Adrenal gland (tissue), 12 donors: ENCODE data around the gene RASGRF2. TPM values are rescaled to one million over a fixed set of nuclear protein-coding genes. Genes with fewer than 3 reads are reported as not detected.

Experiments used
- DNase-seq, 7 donors: peaks; one replicate each; pipeline ENCODE4 v3.0.0-alpha.2; 2019 to 2020
- H3K27ac ChIP-seq, 5 donors: fragments of 200-600 bp; sonication (generic) in 4 of 5; 1 replicate in 3 of 5; 2 replicates in 2 of 5; pipeline versions ENCODE4 v1.5.1 to v1.8.0; 2016 to 2020; ENCODE audit warnings: mild to moderate bottlenecking in 1 of 5
- H3K27me3 ChIP-seq: fragments of 200-600 bp; 2 replicates; pipeline ENCODE4 v1.8.0; 2021
- H3K36me3 ChIP-seq, 2 donors: fragments of 200-600 bp; replicated peaks in 1 of 2; 1 replicate in 1 of 2; 2 replicates in 1 of 2; pipeline versions ENCODE4 v1.5.1 to v1.8.0; 2018 to 2022
- H3K4me1 ChIP-seq, 2 donors: fragments of 200-600 bp; replicated peaks in 1 of 2; 1 replicate in 1 of 2; 2 replicates in 1 of 2; pipeline versions ENCODE4 v1.5.1 to v1.8.0; 2018 to 2021
- H3K4me3 ChIP-seq, 4 donors: fragments of 200-600 bp; sonication (generic) in 3 of 4; one replicate each; pipeline ENCODE4 v1.5.1; 2016 to 2018
- H3K9me3 ChIP-seq, 3 donors: fragments of 200-600 bp; sonication (generic) in 1 of 3; replicated peaks in 1 of 3; 1 replicate in 2 of 3; 2 replicates in 1 of 3; pipeline versions ENCODE4 v1.5.1 to v1.8.0; 2016 to 2021
- CTCF ChIP-seq, 6 experiments: fragments of 450-650 bp in 4 of 6; fragments of 200-600 bp in 2 of 6; sonication (generic) in 1 of 6; IDR thresholded peaks; 1 replicate in 5 of 6; 2 replicates in 1 of 6; pipeline versions ENCODE4 v1.5.1 to v1.8.0; 2016 to 2021; ENCODE audit warnings: antibody characterized with exemption in 6 of 6, mild to moderate bottlenecking in 2 of 6, moderate library complexity in 1 of 6
- POLR2A ChIP-seq, 2 donors: fragments of 450-650 bp; IDR thresholded peaks; one replicate each; pipeline ENCODE4 v1.6.1; 2017; ENCODE audit warnings: antibody characterized with exemption in 2 of 2, mild to moderate bottlenecking in 2 of 2, moderate library complexity in 1 of 2
- WGBS, 4 donors: extraction: QIAGEN DNeasy Blood & Tissue Kit in 2 of 4; methylation state at CpG; one replicate each; pipeline versions ENCODE4 v1.1.5 to v1.1.7; 2013 to 2017; 5-methylcytosine and 5-hydroxymethylcytosine counted together
- intact Hi-C, 2 donors: fragments of 100-400 bp; cut with DNase I; formaldehyde crosslinking; loops; one replicate each; pipeline versions ENCODE4 v1.14.1 to v1.15.0; 2022 to 2023
- polyA plus RNA-seq, 3 donors: library from polyadenylated mRNA; stranded (reverse); fragments of 200-250 nt in 2 of 3; fragments of 350-450 nt in 1 of 3; fragmentation: Illumina TruSeq in 1 of 3; extraction: RNeasy Lipid Tissue Mini Kit (QIAGEN cat#74804) in 1 of 3; gene quantifications; one replicate each; pipeline ENCODE4 v1.2.3, GENCODE V29; 2013 to 2014
- total RNA-seq, 9 donors: library from RNA; depleted of rRNA in 4 of 9; stranded (reverse); fragments of >200 nt in 4 of 9; fragments of 120-200 nt in 1 of 9; fragmentation: NEBNext Ultra II Directional in 1 of 9; extraction: Animal tissue kit (Norgen Biotek cat#: 25700) in 1 of 9; gene quantifications; one replicate each; pipeline versions ENCODE4 v1.1.0 to v1.2.4, GENCODE V29; 2013 to 2023
- donor health status: healthy with polysubstance abuse.
- donor health status: Bipolar disorder and iron deficiency.
- donor health status: DM: yes; HTN: yes; CAD: no.
- donor health status: DM: no; HTN: no; CAD: no.
- donor health status: DM: no; HTN: no; CAD: no.
- donor health status: DM: yes; HTN: yes; CAD: no.

The RASGRF2 gene
- total and polyA plus RNA-seq, 12 donors: 0.33 to 5.7 (median 2.4) TPM

GRCh38 chr5:81182396-81183390 is 222.5 kb downstream of the RASGRF2 start:
- H3K27me3 ChIP-seq: no peaks in the 10 kb centered on the region
- H3K27ac ChIP-seq: no peak overlapping the region
- TF ChIP-seq CTCF (IDR thresholded peaks at IDR 0.05) (no peak), POLR2A (IDR thresholded peaks at IDR 0.05) (no peak)
- intact Hi-C loops: no loop called here
- H3K9me3 ChIP-seq: no peaks in the 10 kb centered on the region
- WGBS, 4 donors: 80 to 89% (median 83%) methylated on average over 9 of the region's 9 CpGs
- DNase-seq: no peak
- H3K4me3 ChIP-seq: no peak overlapping the region
- no peaks in the 10 kb centered on the region for H3K4me1 ChIP-seq
- no peaks in the 10 kb centered on the region for H3K36me3 ChIP-seq

DNA sequence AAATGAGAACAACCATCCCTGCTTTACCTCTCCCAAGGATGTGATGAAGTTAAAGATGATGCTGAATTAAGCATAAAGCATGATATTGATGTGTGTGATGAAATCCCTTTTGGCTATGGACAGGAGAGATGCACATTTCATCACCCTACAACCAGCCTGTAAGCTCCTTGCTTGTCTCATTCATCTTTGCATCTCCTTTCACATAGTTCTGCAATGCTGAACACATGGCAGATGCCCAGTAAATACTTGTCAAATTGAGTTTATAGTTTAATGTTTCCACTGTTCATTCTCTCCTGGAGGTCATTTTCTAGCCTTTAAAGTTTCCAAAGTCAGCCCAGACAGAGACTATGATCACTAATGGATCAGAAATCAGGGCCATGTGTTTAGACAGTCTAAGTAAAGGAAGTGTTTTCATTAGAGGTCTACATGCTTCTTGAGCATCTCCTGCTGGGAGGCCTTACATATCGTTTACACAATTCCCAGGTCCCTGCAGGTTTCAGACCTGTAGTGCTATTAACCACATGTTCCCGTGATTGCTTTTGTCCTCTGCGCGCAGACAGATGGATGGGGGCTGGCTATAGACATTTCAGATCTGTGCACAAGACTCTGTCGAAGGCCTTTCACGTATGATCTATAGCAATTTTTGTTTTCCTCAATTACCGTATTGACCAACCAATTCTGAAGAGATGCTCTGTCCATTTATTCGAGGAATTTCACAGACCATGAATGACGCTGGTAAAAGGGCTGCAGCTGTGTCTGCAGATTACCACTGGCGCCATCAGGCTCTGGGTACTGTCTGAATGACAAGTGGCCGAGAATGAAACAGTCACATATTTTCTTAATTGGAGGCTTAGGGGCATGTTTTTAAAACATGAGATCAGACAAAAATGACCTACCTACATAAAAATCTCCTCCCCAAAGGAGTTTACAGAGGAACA is 223.9 kb downstream of the RASGRF2 start:
- TF ChIP-seq CTCF (IDR thresholded peaks at IDR 0.05): no peak
- TF ChIP-seq POLR2A (IDR thresholded peaks at IDR 0.05): no peak
- WGBS, 4 donors: 72 to 82% (median 81%) methylated on average over 11 of the region's 11 CpGs
- Histone ChIP-seq H3K9me3 (no peaks in the 10 kb centered on the region), H3K27me3 (no peaks in the 10 kb centered on the region), H3K27ac (no peak overlapping the region), H3K36me3 (no peaks in the 10 kb centered on the region), H3K4me1 (no peaks in the 10 kb centered on the region), H3K4me3 (no peak overlapping the region)
- intact Hi-C loops: no loop called here
- no peak for DNase-seq

DNA sequence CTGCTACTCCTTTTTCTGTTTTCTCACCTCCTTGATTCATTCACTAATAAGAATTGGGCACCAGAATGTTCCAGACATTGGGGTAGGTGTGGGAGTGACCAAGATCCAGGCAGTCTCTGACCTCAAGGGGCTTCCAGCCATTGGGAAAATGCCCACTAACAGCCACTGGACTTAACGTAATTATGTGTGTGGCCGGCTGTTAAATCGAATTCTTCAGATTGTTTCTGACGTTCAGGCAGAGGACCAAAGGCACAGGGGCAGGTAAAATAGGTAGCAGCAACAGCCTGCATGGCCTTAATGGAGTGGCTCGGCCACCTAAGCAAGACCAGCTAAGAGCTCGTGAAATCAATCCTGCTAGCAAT is 224.6 kb downstream of the RASGRF2 start:
- Histone ChIP-seq H3K36me3 (no peaks in the 10 kb centered on the region), H3K4me3 (no peak overlapping the region), H3K27ac (no peak overlapping the region), H3K9me3 (no peaks in the 10 kb centered on the region), H3K4me1 (no peaks in the 10 kb centered on the region), H3K27me3 (no peaks in the 10 kb centered on the region)
- WGBS, 4 donors: 78 to 92% (median 83%) methylated on average over 6 of the region's 6 CpGs
- intact Hi-C loops: no loop called here
- TF ChIP-seq CTCF (IDR thresholded peaks at IDR 0.05) (no peak), POLR2A (IDR thresholded peaks at IDR 0.05) (no peak)
- no peak for DNase-seq

- Histone ChIP-seq H3K27me3 (no peaks in the 10 kb centered on the region), H3K4me3 (no peak overlapping the region), H3K4me1 (no peaks in the 10 kb centered on the region), H3K36me3 (no peaks in the 10 kb centered on the region), H3K27ac (no peak overlapping the region), H3K9me3 (no peaks in the 10 kb centered on the region)
- intact Hi-C loops: no loop called here
- 33 to 42% (median 38%) methylated on average over 6 of the region's 6 CpGs for WGBS, 4 donors
- TF ChIP-seq POLR2A (IDR thresholded peaks at IDR 0.05) (no peak), CTCF (IDR thresholded peaks at IDR 0.05) (no peak)
- DNase-seq: peak in 5 of 7 donors; percentile 14 to 58 (median 29)
Observed at GRCh38 chr5:81187885-81188284, 227.7 kb downstream of the RASGRF2 start.
